Testis (tissue), 3 donors: Measurements from ENCODE around the gene THADA. TPM values are rescaled to one million over a fixed set of nuclear protein-coding genes. Genes with fewer than 3 reads are reported as not detected.

Source experiments
- DNase-seq: peaks from one replicate; pipeline ENCODE4 v3.0.0-alpha.2; 2019
- H3K27ac ChIP-seq, 2 donors: fragments of 200-600 bp; sonication (generic); one replicate each; pipeline ENCODE4 v1.5.1; 2019
- H3K27me3 ChIP-seq: fragments of 200-600 bp; sonication (generic); one replicate; pipeline ENCODE4 v1.5.1; 2019
- H3K36me3 ChIP-seq: fragments of 200-600 bp; sonication (generic); one replicate; pipeline ENCODE4 v1.5.1; 2017; ENCODE audit warnings: low read depth; ENCODE audit errors: missing control alignments
- H3K4me1 ChIP-seq: fragments of 200-600 bp; sonication (generic); one replicate; pipeline ENCODE4 v1.5.1; 2019
- H3K4me3 ChIP-seq, 2 donors: fragments of 200-600 bp; sonication (generic); one replicate each; pipeline ENCODE4 v1.5.1; 2017 to 2019
- H3K9me3 ChIP-seq: fragments of 200-600 bp; sonication (generic); one replicate; pipeline ENCODE4 v1.5.1; 2017
- CTCF ChIP-seq, 3 experiments: fragments of 450-650 bp in 2 of 3; fragments of 200-600 bp in 1 of 3; sonication (generic) in 1 of 3; IDR thresholded peaks; one replicate each; pipeline ENCODE4 v1.5.1; 2016 to 2019; ENCODE audit warnings: antibody characterized with exemption in 3 of 3, mild to moderate bottlenecking in 2 of 3, moderate library complexity in 1 of 3
- POLR2A ChIP-seq: fragments of 450-650 bp; IDR thresholded peaks from one replicate; pipeline ENCODE4 v1.6.1; 2017; ENCODE audit warnings: antibody characterized with exemption, mild to moderate bottlenecking, moderate library complexity
- WGBS, 2 donors: methylation state at CpG; one replicate each; pipeline ENCODE4 v1.1.5; 2018; 5-methylcytosine and 5-hydroxymethylcytosine counted together
- intact Hi-C: fragments of 100-400 bp; cut with DNase I; formaldehyde crosslinking; loops from one replicate; pipeline ENCODE4 v1.15.1; 2023; ENCODE audit warnings: low total_unique reads
- polyA plus RNA-seq: library from polyadenylated mRNA; stranded (reverse); fragments of 350-450 nt; fragmentation: Illumina TruSeq; extraction: RNeasy Lipid Tissue Mini Kit (QIAGEN cat#74804); gene quantifications from one replicate; pipeline ENCODE4 v1.2.3, GENCODE V29; 2014; ENCODE audit warnings: low read depth, low replicate concordance; ENCODE audit not compliant: insufficient read depth
- total RNA-seq, 2 donors: library from RNA; depleted of rRNA; stranded (reverse); fragments of >200 nt; gene quantifications; one replicate each; pipeline ENCODE4 v1.2.3, GENCODE V29; 2016

THADA gene
- total and polyA plus RNA-seq, 3 donors from 2014 or later: 29.5 to 43.9 (median 39.5) TPM

- intact Hi-C loops: no loop called here
- no peaks in the 10 kb centered on the region for H3K9me3 ChIP-seq
- H3K36me3 ChIP-seq: no peaks in the 10 kb centered on the region
- H3K4me1 ChIP-seq: peaks cover 60% of the 10 kb centered on the region
- no peak for DNase-seq
- H3K27ac ChIP-seq: peak overlapping the region; percentile 10 to 60
- H3K27me3 ChIP-seq: no peaks in the 10 kb centered on the region
- H3K4me3 ChIP-seq: no peak overlapping the region
- 59 to 68% methylated on average over 3 of the region's 3 CpGs for WGBS, 2 donors
- TF ChIP-seq CTCF (IDR thresholded peaks at IDR 0.05): no peak
- TF ChIP-seq POLR2A: no peak
Measured at GRCh38 chr2:43328832-43329231, 267.0 kb downstream of the THADA start.

- intact Hi-C loops: no loop called here
- Histone ChIP-seq H3K27ac (no peak overlapping the region), H3K36me3 (no peaks in the 10 kb centered on the region), H3K27me3 (no peaks in the 10 kb centered on the region), H3K4me3 (no peak overlapping the region), H3K9me3 (no peaks in the 10 kb centered on the region), H3K4me1 (peaks cover 56% of the 10 kb centered on the region)
- WGBS, 2 donors: 64 to 71% methylated on average over 2 of the region's 2 CpGs
- TF ChIP-seq CTCF (IDR thresholded peaks at IDR 0.05) (no peak), POLR2A (no peak)
- DNase-seq: no peak
Measured at GRCh38 chr2:43328133-43328532, 267.7 kb downstream of the THADA start.

- TF ChIP-seq POLR2A (no peak), CTCF (IDR thresholded peaks at IDR 0.05) (no peak)
- intact Hi-C loops: no loop called here
- WGBS, 2 donors: 17 to 74% methylated on average over 1 of the region's 1 CpG
- Histone ChIP-seq H3K9me3 (no peaks in the 10 kb centered on the region), H3K27me3 (no peaks in the 10 kb centered on the region), H3K27ac (no peak overlapping the region), H3K4me1 (peaks cover 50% of the 10 kb centered on the region), H3K36me3 (no peaks in the 10 kb centered on the region), H3K4me3 (no peak overlapping the region)
- no peak for DNase-seq
Measured at GRCh38 chr2:43327119-43327518, 268.7 kb downstream of the THADA start.

GRCh38 chr2:43326101-43326825, 269.6 kb downstream of the THADA start:
- Histone ChIP-seq H3K27ac (no peak overlapping the region), H3K36me3 (no peaks in the 10 kb centered on the region), H3K27me3 (no peaks in the 10 kb centered on the region), H3K4me1 (peaks cover 45% of the 10 kb centered on the region), H3K4me3 (no peak overlapping the region), H3K9me3 (no peaks in the 10 kb centered on the region)
- no peak for DNase-seq
- 93 to 96% methylated on average over 2 of the region's 2 CpGs for WGBS, 2 donors
- TF ChIP-seq CTCF (IDR thresholded peaks at IDR 0.05) (no peak), POLR2A (no peak)
- intact Hi-C loops: no loop called here
